ENCODE measurements around the gene ANKRD52. TPM values are rescaled to one million over a fixed set of nuclear protein-coding genes. Genes with fewer than 3 reads are reported as not detected.

The ANKRD52 gene
- total RNA-seq, 2 experiments from 2014 or later, result 29.2 to 31.0 TPM

DNA sequence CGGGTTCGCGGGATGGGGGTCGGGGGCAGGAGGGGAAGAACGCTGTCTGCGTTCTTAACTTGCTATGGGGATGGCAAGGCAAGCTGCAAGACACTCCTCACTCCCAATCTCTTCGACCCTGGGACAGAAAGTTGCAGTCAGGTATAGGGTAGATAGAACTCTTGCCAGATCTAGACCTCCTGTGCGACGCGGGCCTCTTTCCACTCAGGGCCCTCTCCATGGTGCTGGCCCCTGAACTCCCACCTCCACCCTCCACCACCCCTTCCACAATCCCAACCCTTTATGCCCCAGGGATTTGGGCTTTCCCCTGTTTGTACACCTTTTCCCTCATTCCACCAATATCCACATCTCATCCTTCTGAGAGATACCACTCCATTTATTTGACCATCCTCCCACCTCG lies 33.2 kb downstream of the ANKRD52 start:
- H3K4me1 Mint-ChIP-seq, result peaks cover 35% of the 10 kb centered on the region
- peak overlapping the region; percentile 88 for H3K27ac Mint-ChIP-seq
- intact Hi-C loops (cut with DNase I, micrococcal nuclease), result loop anchor here (1.0 to 5.0 kb wide), 19 partner anchors 32 to 486 kb away; partner anchors contain the start of genes ANKRD52 (in 2 of the 2), BAZ2A (in 1 of the 2), COQ10A (in 1 of the 2) and DNAJC14 (in 1 of the 2)
- ATAC-seq (no peak), DNase-seq (peak; percentile 35)
- ChIA-PET POLR2A (no interaction called here), CTCF (interaction anchor here (0.6 to 2.1 kb wide), 4 partner anchors 24 to 224 kb away, joined by 3 to 10 read pairs (median 4); partner anchors contain the start of genes TIMELESS and ZC3H10)
- H3K4me3 Mint-ChIP-seq, result peak overlapping the region; percentile 98
- no peaks in the 10 kb centered on the region for H3K27me3 Mint-ChIP-seq
- no peaks in the 10 kb centered on the region for H3K9me3 Mint-ChIP-seq (ENCODE audit: low read depth)
- H3K36me3 Mint-ChIP-seq (ENCODE audit: low read depth), result peaks cover 9% of the 10 kb centered on the region

DNA sequence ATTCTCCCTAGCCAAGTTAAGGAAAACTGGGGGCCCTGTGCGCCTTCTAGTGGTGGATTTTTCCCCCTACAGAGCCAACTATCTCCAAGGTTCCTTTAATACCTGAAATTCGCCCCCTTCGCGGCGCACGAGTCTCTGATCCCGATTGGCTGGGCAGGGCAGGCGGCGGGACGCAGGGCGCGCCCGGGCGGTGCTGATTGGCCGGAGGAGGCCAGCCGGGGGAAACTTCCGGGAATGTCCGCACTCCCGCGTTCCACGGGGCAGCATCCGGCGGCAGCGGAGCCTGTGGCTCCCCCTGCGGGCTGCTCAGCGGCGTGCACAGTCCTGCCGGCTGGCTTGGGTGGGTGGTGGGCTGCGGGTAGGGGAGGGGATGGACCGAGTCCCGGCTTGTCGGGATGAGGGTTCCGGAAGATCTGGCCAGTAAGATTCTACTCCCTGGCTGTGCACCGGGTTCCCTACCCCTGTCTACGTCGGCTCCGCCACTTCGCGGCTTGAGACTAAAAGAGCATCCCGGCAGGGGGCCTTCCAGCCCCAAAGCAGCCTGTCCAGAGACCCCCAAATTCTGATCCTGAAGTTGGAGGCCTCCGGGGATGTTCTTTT lies 34.0 kb downstream of the ANKRD52 start, which contains the start of gene NABP2:
NABP2 (plus strand) TSS at position 241 of the 600 bp plus-strand sequence. CDS start 515 bp downstream, outside the sequence.
- POLR2A ChIA-PET, result no interaction called here

DNA sequence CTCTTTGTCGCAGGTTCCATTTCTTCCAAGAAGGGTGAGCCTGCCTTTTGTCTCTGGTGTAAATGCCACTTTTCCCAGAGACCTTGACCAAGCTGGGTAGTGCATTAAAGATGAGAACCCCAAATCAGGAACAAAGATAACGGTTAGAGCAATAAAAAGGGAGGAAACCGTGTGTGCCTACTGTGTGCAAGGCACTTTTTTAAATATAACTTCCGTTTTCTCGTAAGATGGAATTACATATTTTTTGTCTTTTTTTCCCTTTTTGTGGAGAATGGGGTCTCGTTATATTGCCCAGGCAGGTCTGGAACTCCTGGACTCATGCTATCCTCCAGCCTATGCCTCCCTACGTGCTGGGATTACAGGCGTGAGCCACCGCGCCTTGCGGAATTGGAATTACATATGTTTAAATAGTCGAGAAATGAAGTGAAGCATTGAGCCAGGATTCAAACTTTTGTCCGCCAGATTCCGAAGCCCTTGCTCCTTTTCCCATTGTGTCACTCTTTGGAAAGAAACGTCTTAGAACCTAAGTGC lies 34.5 kb downstream of the ANKRD52 start:
- Mint-ChIP-seq H3K27ac (peak overlapping the region; percentile 83), H3K9me3 (ENCODE audit: low read depth) (no peaks in the 10 kb centered on the region), H3K4me1 (peaks cover 37% of the 10 kb centered on the region), H3K4me3 (peak overlapping the region; percentile 98), H3K36me3 (ENCODE audit: low read depth) (peaks cover 6% of the 10 kb centered on the region), H3K27me3 (no peaks in the 10 kb centered on the region)
- ChIA-PET CTCF (interaction anchor here (0.9 to 2.2 kb wide), 8 partner anchors 14 to 486 kb away, joined by 3 to 31 read pairs (median 4); partner anchors contain the start of genes ESYT1, RAB5B and SMARCC2), POLR2A (no interaction called here)
- ATAC-seq (no peak), DNase-seq (no peak)
- intact Hi-C loops (cut with DNase I, micrococcal nuclease), result loop anchor here (1.0 to 5.0 kb wide), 20 partner anchors 30 to 485 kb away; partner anchors contain the start of genes ANKRD52 (in 2 of the 2), BAZ2A (in 1 of the 2), COQ10A (in 1 of the 2) and DNAJC14 (in 1 of the 2)

More for the DNA sequence above, 34.0 kb downstream of the ANKRD52 start, which contains the start of gene NABP2:
- CTCF ChIA-PET, result interaction anchor here (0.6 to 2.1 kb wide), 3 partner anchors 54 to 225 kb away, joined by 3 to 10 read pairs (median 3); partner anchors contain the start of genes TIMELESS and ZC3H10
- Mint-ChIP-seq H3K27ac (peak within 1 kb of the TSS; percentile 88), H3K27me3 (no peaks in the 10 kb centered on the region), H3K4me3 (peak within 1 kb of the TSS; percentile 98), H3K36me3 (ENCODE audit: low read depth) (peaks cover 8% of the 10 kb centered on the region), H3K4me1 (peaks cover 37% of the 10 kb centered on the region), H3K9me3 (ENCODE audit: low read depth) (no peaks in the 10 kb centered on the region)
- intact Hi-C loops (cut with DNase I, micrococcal nuclease), result loop anchor here (1.0 to 5.0 kb wide), 19 partner anchors 31 to 485 kb away; partner anchors contain the start of genes ANKRD52 (in 2 of the 2), BAZ2A (in 1 of the 2), COQ10A (in 1 of the 2) and DNAJC14 (in 1 of the 2)
- peak; percentile 98 for DNase-seq
- ATAC-seq, result peak; percentile 83

DNA sequence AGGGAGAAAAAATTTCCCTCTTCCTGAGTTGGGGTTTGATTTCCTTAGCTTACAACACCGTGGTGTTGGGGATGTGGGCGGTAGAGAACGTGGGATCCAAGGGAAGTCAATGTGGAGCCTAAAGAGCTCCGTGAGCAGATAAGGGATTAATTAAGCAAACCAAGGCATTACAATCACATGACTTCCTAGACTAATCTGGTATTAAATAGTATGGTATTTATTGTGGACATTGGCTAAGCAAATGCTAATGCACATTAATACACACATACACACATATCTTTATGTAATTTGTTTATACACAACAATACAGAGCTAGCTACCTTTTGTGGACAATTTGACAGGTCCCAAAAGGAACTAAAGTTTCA lies 35.7 kb downstream of the ANKRD52 start:
- ATAC-seq (no peak), DNase-seq (no peak)
- H3K27me3 Mint-ChIP-seq, result no peaks in the 10 kb centered on the region
- intact Hi-C loops (cut with DNase I, micrococcal nuclease), result loop anchor here (1.0 to 5.0 kb wide), 6 partner anchors 64 to 410 kb away; partner anchors contain the start of genes BAZ2A (in 1 of the 2), MYL6 (in 1 of the 2), PYM1 (in 1 of the 2) and RAB5B (in 1 of the 2)
- H3K4me3 Mint-ChIP-seq, result peak overlapping the region; percentile 98
- ChIA-PET POLR2A (interaction anchor here (0.6 to 2.3 kb wide), 9 partner anchors 33 to 138 kb away, joined by 3 to 14 read pairs (median 6); partner anchors contain the start of genes CNPY2, ESYT1, SMARCC2 and STAT2), CTCF (interaction anchor here (0.6 to 3.2 kb wide), 37 partner anchors 8 to 890 kb away, joined by 3 to 41 read pairs (median 5); partner anchors contain the start of genes ANKRD52, CNPY2, COQ10A and ESYT1)
- H3K27ac Mint-ChIP-seq, result peak overlapping the region; percentile 94
- no peaks in the 10 kb centered on the region for H3K9me3 Mint-ChIP-seq (ENCODE audit: low read depth)
- H3K4me1 Mint-ChIP-seq, result peaks cover 37% of the 10 kb centered on the region
- H3K36me3 Mint-ChIP-seq (ENCODE audit: low read depth), result peaks cover 6% of the 10 kb centered on the region

DNA sequence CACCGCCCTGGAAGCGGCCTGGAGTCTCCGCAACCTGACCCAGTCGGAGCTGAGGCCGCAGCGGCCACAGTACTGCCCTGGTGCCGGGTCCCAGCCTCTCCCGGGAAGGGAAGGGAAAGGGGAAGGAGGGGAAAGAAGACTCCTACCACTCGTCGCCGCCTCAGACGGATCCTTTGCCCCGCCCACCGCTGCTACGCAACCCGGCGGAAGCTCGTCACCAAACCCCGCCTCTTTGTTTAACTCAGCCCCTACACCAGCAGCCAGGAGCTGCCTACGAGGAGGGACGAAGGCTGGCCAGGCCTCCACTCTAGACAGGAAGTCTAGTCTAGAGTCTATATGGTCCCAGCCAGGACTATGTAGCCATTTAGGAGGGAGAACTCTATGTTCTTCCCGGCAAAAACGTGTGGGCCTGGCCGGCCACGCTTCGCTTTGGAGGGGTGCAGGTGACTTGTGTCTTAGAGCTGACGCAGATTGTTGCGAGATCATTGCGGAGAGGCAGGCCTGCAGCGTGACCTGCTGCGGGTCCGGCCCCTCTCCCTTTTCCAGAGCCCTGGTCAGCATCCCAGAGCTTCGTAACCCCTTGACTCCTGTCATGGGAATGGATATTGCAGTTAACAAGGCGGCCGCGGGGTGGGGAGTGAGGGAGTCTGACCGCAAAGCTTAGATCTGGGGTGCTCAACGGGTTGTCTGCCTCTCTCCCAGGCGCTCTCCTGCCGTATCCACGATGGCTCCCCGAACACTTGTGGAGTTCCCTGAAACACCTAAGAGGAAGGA lies 36.2 kb downstream of the ANKRD52 start, which contains the start of gene RNF41:
RNF41 (minus strand) TSS at position 166 of the 774 bp plus-strand sequence. CDS start 7,875 bp downstream, outside the sequence.
- CTCF ChIA-PET, result interaction anchor here (0.6 to 3.2 kb wide), 41 partner anchors 8 to 890 kb away, joined by 3 to 41 read pairs (median 4); partner anchors contain the start of genes ANKRD52, CNPY2, COQ10A and ESYT1
- DNase-seq, result peak; percentile 96
- Mint-ChIP-seq H3K4me3 (peak within 1 kb of the TSS; percentile 98), H3K9me3 (ENCODE audit: low read depth) (no peaks in the 10 kb centered on the region), H3K27ac (peak within 1 kb of the TSS; percentile 94), H3K4me1 (peaks cover 37% of the 10 kb centered on the region), H3K27me3 (no peaks in the 10 kb centered on the region), H3K36me3 (ENCODE audit: low read depth) (peaks cover 6% of the 10 kb centered on the region)
- ATAC-seq, result peak; percentile 87
- POLR2A ChIA-PET, result interaction anchor here (0.6 to 2.3 kb wide), 14 partner anchors 32 to 404 kb away, joined by 3 to 14 read pairs (median 4); partner anchors contain the start of genes ANKRD52, CNPY2, ESYT1 and ORMDL2
- intact Hi-C loops (cut with DNase I, micrococcal nuclease), result loop anchor here (1.0 to 5.0 kb wide), 10 partner anchors 63 to 410 kb away; partner anchors contain the start of genes BAZ2A (in 1 of the 2), CS (in 1 of the 2), MYL6 (in 1 of the 2) and MYL6B (in 1 of the 2)

DNA sequence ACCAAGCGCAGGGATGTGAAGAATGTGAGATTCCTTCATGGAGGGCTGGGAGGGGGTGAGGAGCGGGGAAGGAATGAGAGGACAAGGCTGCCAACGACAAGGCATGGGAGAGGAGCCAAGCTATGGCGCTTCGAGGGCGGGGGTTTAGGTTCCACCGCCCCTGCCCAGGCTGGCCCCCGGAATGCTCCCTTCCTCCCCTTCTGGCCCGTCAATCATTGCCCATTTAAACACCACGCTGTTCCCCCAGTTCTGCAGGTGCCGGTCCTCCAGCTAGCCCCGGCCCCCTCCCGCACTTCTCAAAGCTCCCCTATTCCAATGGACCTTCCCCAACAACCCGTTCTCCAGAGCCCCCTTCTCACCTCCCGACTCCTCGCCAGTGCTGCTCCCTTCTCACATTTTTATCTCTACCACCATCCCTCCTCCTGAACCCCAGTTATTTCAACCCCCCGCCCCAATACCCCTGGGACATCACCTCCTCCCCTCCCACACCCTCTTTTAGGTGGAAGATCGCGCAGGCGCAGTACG lies 36.9 kb downstream of the ANKRD52 start:
- DNase-seq, result no peak
- POLR2A ChIA-PET, result interaction anchor here (0.6 to 2.3 kb wide), 12 partner anchors 32 to 139 kb away, joined by 3 to 14 read pairs (median 4); partner anchors contain the start of genes ANKRD52, CNPY2, ESYT1 and SMARCC2
- peak overlapping the region; percentile 94 for H3K27ac Mint-ChIP-seq

DNA sequence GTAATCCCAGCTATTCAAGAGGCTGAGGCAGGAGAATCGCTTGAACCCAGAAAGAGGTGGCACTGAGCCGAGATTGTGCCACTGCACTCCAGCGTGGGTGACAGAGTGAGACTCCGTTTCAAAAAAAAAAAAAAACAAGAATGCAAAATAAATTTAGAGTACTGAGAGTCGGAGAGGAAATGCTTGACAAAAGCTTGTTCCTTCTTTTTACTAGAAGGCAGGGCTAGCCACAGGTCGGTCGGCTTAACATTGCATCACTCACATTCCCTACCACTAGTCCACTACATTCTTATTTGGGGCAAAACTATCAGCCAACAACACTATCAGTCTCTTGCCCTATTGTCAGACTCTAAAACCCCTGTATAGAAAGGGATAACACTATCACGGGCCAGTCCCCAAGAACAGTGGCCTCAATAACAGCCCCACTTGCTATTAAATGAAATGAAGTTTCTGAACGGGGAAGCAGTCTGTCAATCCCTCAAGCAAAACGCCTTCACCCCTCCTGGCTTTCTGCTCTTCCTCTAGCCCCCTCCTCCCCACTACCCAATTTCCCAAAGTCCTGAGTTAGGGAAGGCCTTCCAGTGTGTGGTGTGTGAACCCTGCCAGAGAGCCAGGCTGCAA lies 37.5 kb downstream of the ANKRD52 start:
- H3K27ac Mint-ChIP-seq, result peak overlapping the region; percentile 94
- DNase-seq (no peak), ATAC-seq (no peak)
- peaks cover 3% of the 10 kb centered on the region for H3K36me3 Mint-ChIP-seq (ENCODE audit: low read depth)
- peak overlapping the region; percentile 98 for H3K4me3 Mint-ChIP-seq
- CTCF ChIA-PET, result interaction anchor here (0.5 to 3.2 kb wide), 13 partner anchors 13 to 482 kb away, joined by 3 to 41 read pairs (median 9); partner anchors contain the start of genes ANKRD52, PA2G4, SMARCC2 and ZC3H10
- H3K27me3 Mint-ChIP-seq, result no peaks in the 10 kb centered on the region
- intact Hi-C loops (cut with DNase I, micrococcal nuclease), result loop anchor here (1.0 to 5.0 kb wide), 8 partner anchors 68 to 412 kb away; partner anchors contain the start of genes BAZ2A (in 1 of the 2), CS (in 1 of the 2), MYL6B (in 1 of the 2) and PYM1 (in 1 of the 2)
- peaks cover 37% of the 10 kb centered on the region for H3K4me1 Mint-ChIP-seq
- H3K9me3 Mint-ChIP-seq (ENCODE audit: low read depth), result no peaks in the 10 kb centered on the region
- POLR2A ChIA-PET, result interaction anchor here (0.6 to 2.3 kb wide), 5 partner anchors 17 to 139 kb away, joined by 3 to 11 read pairs (median 4); partner anchors contain the start of genes ANKRD52, CNPY2, ESYT1 and STAT2

More for the DNA sequence above, 36.9 kb downstream of the ANKRD52 start:
- Mint-ChIP-seq H3K9me3 (ENCODE audit: low read depth) (no peaks in the 10 kb centered on the region), H3K36me3 (ENCODE audit: low read depth) (peaks cover 7% of the 10 kb centered on the region), H3K4me3 (peak overlapping the region; percentile 98), H3K27me3 (no peaks in the 10 kb centered on the region), H3K4me1 (peaks cover 37% of the 10 kb centered on the region)
- peak; percentile 23 for ATAC-seq
- intact Hi-C loops (cut with DNase I, micrococcal nuclease), result loop anchor here (1.0 to 5.0 kb wide), 8 partner anchors 69 to 411 kb away; partner anchors contain the start of genes BAZ2A (in 1 of the 2), CS (in 1 of the 2), MYL6B (in 1 of the 2) and PYM1 (in 1 of the 2)
- CTCF ChIA-PET, result interaction anchor here (0.5 to 3.2 kb wide), 23 partner anchors 8 to 787 kb away, joined by 3 to 41 read pairs (median 5); partner anchors contain the start of genes ANKRD52, CNPY2, PA2G4 and SMARCC2

DNA sequence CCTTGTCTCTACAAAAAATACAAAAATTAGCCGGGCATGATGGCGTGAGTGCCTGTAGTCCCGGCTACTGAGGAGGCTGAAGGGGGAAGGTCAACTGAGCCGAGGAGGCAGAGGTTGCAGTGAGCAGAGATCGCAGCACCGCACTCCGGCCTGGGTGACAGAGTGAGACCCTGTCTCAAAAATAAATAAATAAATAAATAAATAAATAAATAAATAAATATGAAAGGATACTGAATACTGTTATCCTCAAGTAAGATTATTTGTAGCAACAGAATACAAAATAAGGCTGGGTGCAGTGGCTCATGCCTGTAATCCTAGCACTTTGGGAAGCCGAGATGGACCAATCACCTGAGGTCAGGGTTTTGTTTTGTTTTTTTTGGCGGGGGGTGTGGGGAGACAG lies 38.3 kb downstream of the ANKRD52 start:
- H3K4me3 Mint-ChIP-seq, result no peak overlapping the region
- ChIA-PET POLR2A (interaction anchor here (0.6 kb wide), 1 partner anchor 16 kb away, joined by 3 read pairs; no protein-coding TSS in a partner anchor), CTCF (interaction anchor here (0.7 to 3.2 kb wide), 5 partner anchors 31 to 246 kb away, joined by 3 to 41 read pairs (median 3); partner anchors contain the start of genes RAB5B, SMARCC2 and ZC3H10)
- no peak for DNase-seq
- H3K4me1 Mint-ChIP-seq, result peaks cover 29% of the 10 kb centered on the region
- ATAC-seq, result no peak
- H3K36me3 Mint-ChIP-seq (ENCODE audit: low read depth), result peaks cover 8% of the 10 kb centered on the region
- intact Hi-C loops (cut with DNase I, micrococcal nuclease), result loop anchor here (2.0 to 5.0 kb wide), 5 partner anchors 178 to 412 kb away; partner anchors contain the start of genes BAZ2A (in 1 of the 2), PYM1 (in 1 of the 2), RAB5B (in 1 of the 2) and RPS26 (in 1 of the 2)
- H3K9me3 Mint-ChIP-seq (ENCODE audit: low read depth), result no peaks in the 10 kb centered on the region
- H3K27me3 Mint-ChIP-seq, result no peaks in the 10 kb centered on the region
- no peak overlapping the region for H3K27ac Mint-ChIP-seq

DNA sequence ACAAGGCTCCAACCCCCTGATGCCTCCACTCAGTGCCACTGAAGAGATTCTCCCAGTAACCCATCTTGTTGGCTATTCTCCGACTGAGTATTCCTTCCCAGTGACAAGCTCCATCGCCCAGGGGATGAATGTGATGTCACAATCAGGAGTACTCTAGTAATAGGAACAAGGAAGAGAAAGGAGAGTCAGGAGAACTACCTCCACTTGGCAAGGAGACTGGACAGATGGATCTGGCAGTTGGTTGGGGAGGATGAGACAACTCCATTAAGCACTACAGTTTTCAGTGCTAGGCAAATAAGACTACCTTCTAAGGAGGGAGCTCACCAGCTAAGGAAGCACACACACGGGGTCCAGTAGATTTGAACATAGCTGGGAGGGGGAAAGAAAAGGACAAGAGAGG lies 41.7 kb downstream of the ANKRD52 start:
- peaks cover 17% of the 10 kb centered on the region for H3K36me3 Mint-ChIP-seq (ENCODE audit: low read depth)
- no peaks in the 10 kb centered on the region for H3K27me3 Mint-ChIP-seq
- ChIA-PET CTCF (interaction anchor here (0.6 to 1.5 kb wide), 2 partner anchors 17 to 24 kb away, joined by 3 to 6 read pairs; no protein-coding TSS in a partner anchor), POLR2A (no interaction called here)
- intact Hi-C loops (cut with DNase I, micrococcal nuclease), result no loop called here
- peaks cover 16% of the 10 kb centered on the region for H3K4me1 Mint-ChIP-seq
- no peak overlapping the region for H3K27ac Mint-ChIP-seq
- no peak for ATAC-seq
- DNase-seq, result no peak
- no peaks in the 10 kb centered on the region for H3K9me3 Mint-ChIP-seq (ENCODE audit: low read depth)
- H3K4me3 Mint-ChIP-seq, result no peak overlapping the region

Measured in activated CD4-positive, alpha-beta T cell treated with anti-CD3 and anti-CD28 coated beads for 36 hours (primary cell).